H1 (cell line): ENCODE data around the gene RSF1. TPM values are rescaled to one million over a fixed set of nuclear protein-coding genes. Genes with fewer than 3 reads are reported as not detected.

Experiments used
- CTCF ChIA-PET: fragments of 300-600 bp; sonication (Branson Sonifier 250); formaldehyde crosslinking; loops from one replicate; lab custom pipeline; 2021; ENCODE audit not compliant: partially characterized antibody; lab: Charles Lee
- POLR2A ChIA-PET: fragments of 300-600 bp; sonication (Branson Sonifier 250); formaldehyde crosslinking; loops from one replicate; lab custom pipeline; 2021; ENCODE audit warnings: inconsistent platforms; ENCODE audit not compliant: partially characterized antibody; lab: Charles Lee
- DNase-seq, 2 experiments: peaks; one replicate each; pipeline versions ENCODE4 v3.0.0 to v3.0.0-alpha.2; 2010 to 2022; ENCODE audit warnings: low spot score in 2 of 2, low read depth in 1 of 2, mixed read lengths in 1 of 2
- FAIRE-seq: peaks from 2 replicates; lab custom pipeline; 2011; peaks lifted over from hg19 to GRCh38; lab: Jason Lieb, UNC
- H2AFZ ChIP-seq: 2 replicates; pipeline ENCODE4 v1.8.1; 2012; ENCODE audit warnings: low read length, inconsistent platforms
- H2AK5ac ChIP-seq: 2 replicates; pipeline ENCODE4 v1.6.1; 2013; ENCODE audit warnings: low read depth, low read length
- H2BK120ac ChIP-seq: replicated peaks from 2 replicates; pipeline ENCODE3; 2013; ENCODE audit warnings: low read depth, low read length, inconsistent platforms
- H2BK12ac ChIP-seq: 2 replicates; pipeline ENCODE4 v1.6.1; 2013; ENCODE audit warnings: low read depth, low read length
- H2BK15ac ChIP-seq: 2 replicates; pipeline ENCODE4 v1.6.1; 2013; ENCODE audit warnings: low read length
- H2BK20ac ChIP-seq: 2 replicates; pipeline ENCODE4 v1.6.1; 2013; ENCODE audit warnings: low read length
- H2BK5ac ChIP-seq: 2 replicates; pipeline ENCODE4 v1.6.1; 2013; ENCODE audit warnings: low read depth, low read length
- H3K14ac ChIP-seq: 2 replicates; pipeline ENCODE4 v1.6.1; 2013; ENCODE audit warnings: inconsistent platforms; ENCODE audit not compliant: insufficient read length
- H3K18ac ChIP-seq: 2 replicates; pipeline ENCODE4 v1.6.1; 2013; ENCODE audit warnings: low read length; ENCODE audit errors: extremely low read depth
- H3K23ac ChIP-seq: 2 replicates; pipeline ENCODE4 v1.6.1; 2013; ENCODE audit warnings: inconsistent platforms; ENCODE audit not compliant: insufficient read length
- H3K23me2 ChIP-seq: 2 replicates; pipeline ENCODE4 v1.6.1; 2013; ENCODE audit warnings: low read depth, low read length
- H3K27ac ChIP-seq: 2 replicates; pipeline ENCODE4 v1.6.1; 2011; ENCODE audit warnings: low read depth, low read length, inconsistent platforms
- H3K27me3 ChIP-seq, 4 experiments: replicated peaks in 1 of 4; 1 replicate in 1 of 4; 2 replicates in 3 of 4; pipeline versions ENCODE4 v1.6.1 to v1.8.1; 2011 to 2013; ENCODE audit warnings: low read length in 3 of 4, mild to moderate bottlenecking in 3 of 4, inconsistent platforms in 2 of 4, mixed read lengths in 2 of 4, moderate library complexity in 1 of 4; ENCODE audit not compliant: control insufficient read depth in 3 of 4, insufficient read depth in 3 of 4; ENCODE audit errors: extremely low read depth in 1 of 4
- H3K36me3 ChIP-seq, 4 experiments: 2 replicates each; pipeline versions ENCODE4 v1.6.1 to v1.8.1; 2011 to 2013; ENCODE audit warnings: mild to moderate bottlenecking in 4 of 4, low read length in 3 of 4, moderate library complexity in 2 of 4, control low read depth in 1 of 4, inconsistent platforms in 1 of 4; ENCODE audit not compliant: insufficient read depth in 4 of 4, control insufficient read depth in 2 of 4
- H3K4ac ChIP-seq: replicated peaks from 2 replicates; pipeline ENCODE3; 2013; ENCODE audit warnings: low read length, low read depth, mixed read lengths, inconsistent platforms; ENCODE audit not compliant: insufficient read length
- H3K4me1 ChIP-seq, 4 experiments: replicated peaks in 1 of 4; 1 replicate in 1 of 4; 2 replicates in 3 of 4; pipeline versions ENCODE4 v1.6.1 to v1.8.1; 2011 to 2013; ENCODE audit warnings: low read length in 3 of 4, inconsistent platforms in 2 of 4, mixed read lengths in 1 of 4; ENCODE audit not compliant: insufficient read depth in 4 of 4, control insufficient read depth in 3 of 4
- H3K4me2 ChIP-seq, 2 experiments: 2 replicates each; pipeline versions ENCODE4 v1.6.1 to v1.8.1; 2011 to 2013; ENCODE audit warnings: low read depth in 2 of 2, low read length in 2 of 2, control low read depth in 1 of 2, inconsistent platforms in 1 of 2, mild to moderate bottlenecking in 1 of 2; ENCODE audit not compliant: insufficient read depth in 1 of 2
- H3K4me3 ChIP-seq, 4 experiments: fragments of 200-600, 300-600 bp in 1 of 4; sonication (generic), shearing (Covaris generic), sonication (Bioruptor Twin) in 1 of 4; 2 replicates each; pipeline versions ENCODE4 v1.5.1 to v1.8.1; 2011 to 2016; ENCODE audit warnings: low read length in 4 of 4, low read depth in 3 of 4, control low read depth in 2 of 4, inconsistent platforms in 2 of 4, mild to moderate bottlenecking in 2 of 4, mixed read lengths in 1 of 4, moderate library complexity in 1 of 4; ENCODE audit not compliant: insufficient read depth in 2 of 4; ENCODE audit errors: extremely low read depth in 1 of 4
- H3K56ac ChIP-seq: replicated peaks from 2 replicates; pipeline ENCODE3; 2013; ENCODE audit warnings: low read depth, mild to moderate bottlenecking, mixed read lengths, low read length, inconsistent platforms; ENCODE audit not compliant: insufficient read length
- H3K79me1 ChIP-seq: 2 replicates; pipeline ENCODE4 v1.6.1; 2013; ENCODE audit warnings: low read depth, low read length, control low read depth
- H3K79me2 ChIP-seq, 2 experiments: 2 replicates each; pipeline versions ENCODE4 v1.6.1 to v1.8.1; 2012 to 2013; ENCODE audit warnings: low read length in 2 of 2, mild to moderate bottlenecking in 2 of 2, inconsistent platforms in 1 of 2; ENCODE audit not compliant: insufficient read depth in 2 of 2, control insufficient read depth in 1 of 2
- H3K9ac ChIP-seq, 4 experiments: replicated peaks in 1 of 4; 1 replicate in 1 of 4; 2 replicates in 3 of 4; pipeline versions ENCODE4 v1.6.1 to v1.8.1; 2011 to 2013; ENCODE audit warnings: low read depth in 3 of 4, low read length in 3 of 4, control low read depth in 2 of 4, mild to moderate bottlenecking in 2 of 4, moderate library complexity in 2 of 4, inconsistent platforms in 1 of 4; ENCODE audit errors: extremely low read depth in 1 of 4
- H3K9me3 ChIP-seq, 2 experiments: 2 replicates each; pipeline versions ENCODE4 v1.6.1 to v1.8.1; 2012 to 2013; ENCODE audit warnings: mild to moderate bottlenecking in 2 of 2, moderate library complexity in 2 of 2, control low read depth in 1 of 2, inconsistent platforms in 1 of 2, low read depth in 1 of 2, low read length in 1 of 2, mixed read lengths in 1 of 2; ENCODE audit not compliant: insufficient read depth in 2 of 2
- H4K20me1 ChIP-seq, 2 experiments: replicated peaks in 1 of 2; 2 replicates each; pipeline versions ENCODE3 to v1.8.1; 2011 to 2013; ENCODE audit warnings: inconsistent platforms in 2 of 2, low read length in 2 of 2, mild to moderate bottlenecking in 1 of 2; ENCODE audit not compliant: insufficient read depth in 2 of 2, control insufficient read depth in 1 of 2
- H4K5ac ChIP-seq: 2 replicates; pipeline ENCODE4 v1.6.1; 2013; ENCODE audit warnings: low read length, low read depth, mixed read lengths, inconsistent platforms; ENCODE audit not compliant: insufficient read length
- H4K8ac ChIP-seq: 2 replicates; pipeline ENCODE4 v1.8.0; 2013; ENCODE audit warnings: mild to moderate bottlenecking, moderate library complexity, low read length, inconsistent platforms; ENCODE audit not compliant: insufficient read depth; ENCODE audit errors: extremely low read depth
- H4K91ac ChIP-seq: replicated peaks from 2 replicates; pipeline ENCODE3; 2013; ENCODE audit warnings: low read length, mixed read lengths, inconsistent platforms; ENCODE audit not compliant: insufficient read length
- BCL11A ChIP-seq, 2 experiments: IDR thresholded peaks; one replicate each; pipeline ENCODE4 v1.6.1; 2011; ENCODE audit warnings: low read depth in 2 of 2, low read length in 2 of 2, mild to moderate bottlenecking in 2 of 2
- CBX5 ChIP-seq: fragments of 300-800, 300-1000 bp; sonication (generic); IDR thresholded peaks from 2 replicates; pipeline ENCODE4 v1.7.1; 2016; ENCODE audit warnings: antibody characterized with exemption, low read length, low read depth
- CBX8 ChIP-seq: fragments of 300-800, 300-1000 bp; sonication (generic); IDR thresholded peaks from 2 replicates; pipeline ENCODE4 v1.7.1; 2016; ENCODE audit warnings: low read depth, low read length, borderline replicate concordance
- CHD2 ChIP-seq: IDR thresholded peaks from 2 replicates; pipeline ENCODE4 v1.6.1; 2012; ENCODE audit warnings: low read length, improper control_type of control experiment
- NRF1 ChIP-seq: IDR thresholded peaks from 2 replicates; pipeline ENCODE4 v1.6.1; 2011; ENCODE audit warnings: mild to moderate bottlenecking, low read depth, low read length, improper control_type of control experiment
- PHF8 ChIP-seq: fragments of 200-600 bp; sonication (generic); conservative IDR thresholded peaks from 2 replicates; pipeline ENCODE4 v1.7.1; 2012; ENCODE audit warnings: low read depth, mild to moderate bottlenecking, inconsistent platforms, low read length, moderate library complexity
- SAP30 ChIP-seq: fragments of 300-600 bp; sonication (generic); IDR thresholded peaks from 2 replicates; pipeline ENCODE4 v1.7.1; 2012; ENCODE audit warnings: low read length, moderate library complexity, mild to moderate bottlenecking, inconsistent platforms; ENCODE audit not compliant: insufficient read depth, insufficient replicate concordance
- SIRT6 ChIP-seq: IDR thresholded peaks from one replicate; pipeline ENCODE4 v1.7.1; 2012; ENCODE audit warnings: low read length, inconsistent platforms
- SP2 ChIP-seq: IDR thresholded peaks from 2 replicates; pipeline ENCODE4 v1.6.1; 2012; ENCODE audit warnings: mild to moderate bottlenecking, low read length, inconsistent platforms
- SP4 ChIP-seq: IDR thresholded peaks from 2 replicates; pipeline ENCODE4 v1.6.1; 2012; ENCODE audit warnings: low read length, inconsistent platforms
- TEAD4 ChIP-seq: IDR thresholded peaks from 2 replicates; pipeline ENCODE4 v1.6.1; 2012; ENCODE audit warnings: low read depth, low read length, inconsistent platforms, mixed read lengths
- WGBS, 2 experiments: shearing (Covaris generic) in 1 of 2; methylation state at CpG; one replicate each; pipeline versions ENCODE4 v1.1.6 to v1.1.7; 2013 to 2015; ENCODE audit warnings: low lambda C conversion rate in 2 of 2, mixed read lengths in 2 of 2, inconsistent platforms in 1 of 2, low coverage in 1 of 2, missing lambda C conversion rate in 1 of 2; ENCODE audit not compliant: insufficient replicate concordance in 2 of 2, insufficient coverage in 1 of 2, insufficient read length in 1 of 2; ENCODE audit errors: extremely low coverage in 1 of 2, missing lambda C conversion rate in 1 of 2; 5-methylcytosine and 5-hydroxymethylcytosine counted together
- polyA plus RNA-seq, 7 experiments: library from polyadenylated mRNA; depleted of rRNA in 3 of 7; stranded (reverse) in 5 of 7; unstranded in 2 of 7; fragments of >200 nt in 5 of 7; fragments of 200-250 nt in 2 of 7; gene quantifications; 1 replicate in 5 of 7; 2 replicates in 1 of 7; 4 replicates in 1 of 7; pipeline versions ENCODE4 v1.2.1 to v1.2.3, GENCODE V29; 2011 to 2013; ENCODE audit warnings: missing spikeins in 2 of 7, mixed read lengths in 2 of 7
- total RNA-seq: library from RNA; stranded (reverse); fragmentation: NEBNext Ultra II Directional; extraction: Animal tissue kit (Norgen Biotek cat#: 25700); gene quantifications from 2 replicates; pipeline ENCODE4 v1.2.1, GENCODE V29; 2021
- TF ChIP-seq, protein P1 (sequence below): IDR thresholded peaks from 2 replicates; pipeline ENCODE4 v1.6.1; 2011; ENCODE audit warnings: low read depth, mild to moderate bottlenecking, low read length; ENCODE audit not compliant: insufficient read depth

RSF1 gene
- total and polyA plus RNA-seq, 2 of the 8 experiments (the other 6 are each of a cell fraction or from before 2014, with no cell fraction given) = 17.8 to 87.9 TPM

DNA sequence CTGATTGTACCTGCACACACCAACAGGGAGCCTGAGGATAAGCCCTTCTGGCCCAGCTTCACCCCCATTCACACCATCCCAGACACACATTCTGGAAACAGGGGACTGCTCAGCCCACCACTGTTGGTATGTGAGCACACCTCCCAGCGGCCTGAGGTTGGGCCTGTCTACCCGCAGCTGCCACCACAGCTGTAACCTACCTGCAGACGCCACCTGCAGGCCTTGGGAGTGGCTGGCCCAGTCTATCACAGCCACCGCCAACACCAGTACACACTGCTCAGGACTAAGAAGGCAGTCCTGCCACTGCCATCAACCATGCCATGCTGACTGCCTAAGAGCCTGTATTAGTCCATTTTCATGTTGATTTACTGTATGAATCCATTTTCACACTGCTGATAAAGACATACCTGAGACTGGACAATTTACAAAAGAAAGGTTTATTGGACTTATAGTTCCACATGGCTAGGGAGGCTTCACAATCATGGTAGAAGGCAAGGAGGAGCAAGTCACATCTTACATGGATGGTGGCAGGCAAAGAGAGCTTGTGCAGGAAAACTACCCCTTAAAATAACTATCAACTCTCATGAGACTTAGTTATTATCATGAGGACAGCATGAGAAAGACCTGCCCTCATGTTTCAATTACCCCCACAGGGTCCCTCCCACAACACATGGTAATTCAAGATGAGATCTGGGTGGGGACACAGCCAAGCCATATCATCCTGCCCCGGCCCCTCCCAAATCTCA lies 30.6 kb downstream of the RSF1 start:
- peak overlapping the region; percentile 39; the same call in 1 of the 2 replicates for H2AK5ac ChIP-seq
- peaks cover 0 to 17% (median 6%) of the 10 kb centered on the region in 4 experiments; a peak in 4 of 8 replicates for H3K36me3 ChIP-seq
- peaks cover 18 to 95% of the 10 kb centered on the region in 2 experiments for H3K79me2 ChIP-seq
- H4K91ac ChIP-seq = no peak overlapping the region
- peaks cover 0 to 8% (median 3%) of the 10 kb centered on the region in 4 experiments; a peak in 4 of 7 replicates for H3K4me1 ChIP-seq
- no peak overlapping the region for H3K9ac ChIP-seq
- H2BK20ac ChIP-seq = no peak overlapping the region
- no peak overlapping the region for H4K8ac ChIP-seq
- DNase-seq (peak in 1 of 2 experiments; percentile 55), FAIRE-seq (no peak)
- no peak overlapping the region for H2BK120ac ChIP-seq
- H3K4me3 ChIP-seq = no peak overlapping the region
- H2BK12ac ChIP-seq = no peak overlapping the region
- 90% methylated on average over 5 of the region's 5 CpGs; no CpG with 5 or more reads in 1 of the 2 experiments for WGBS, 2 experiments
- H2BK15ac ChIP-seq = no peak overlapping the region
- no peaks in the 10 kb centered on the region for H3K27me3 ChIP-seq
- peaks cover 16 to 17% of the 10 kb centered on the region in 2 experiments for H3K9me3 ChIP-seq
- H2BK5ac ChIP-seq = no peak overlapping the region
- H3K79me1 ChIP-seq = peaks cover 2% of the 10 kb centered on the region
- H2AFZ ChIP-seq = no peak overlapping the region
- H3K18ac ChIP-seq = no peak overlapping the region
- H3K23ac ChIP-seq = no peak overlapping the region
- no peak overlapping the region for H3K14ac ChIP-seq
- H4K20me1 ChIP-seq = peaks cover 12 to 20% of the 10 kb centered on the region in 2 experiments
- H3K4ac ChIP-seq = no peak overlapping the region
- no peak overlapping the region for H4K5ac ChIP-seq
- CTCF ChIA-PET = interaction anchor here (0.7 to 2.5 kb wide), 8 partner anchors 8 to 205 kb away, joined by 3 to 11 read pairs (median 4); partner anchors contain the start of genes INTS4 and RSF1
- H3K27ac ChIP-seq = no peak overlapping the region
- no peak overlapping the region for H3K56ac ChIP-seq
- H3K23me2 ChIP-seq = no peaks in the 10 kb centered on the region
- POLR2A ChIA-PET = no interaction called here
- no peak overlapping the region for H3K4me2 ChIP-seq
- TF ChIP-seq TEAD4 = 0 out of 2 replicates have a peak, but pooled peaks have one; percentile 45
- TF ChIP-seq NRF1 = no peak
- TF ChIP-seq CBX5 = no peak
- no peak for TF ChIP-seq SIRT6
- no peak for TF ChIP-seq CBX8
- no peak for TF ChIP-seq SP4
- TF ChIP-seq, protein P1, sequence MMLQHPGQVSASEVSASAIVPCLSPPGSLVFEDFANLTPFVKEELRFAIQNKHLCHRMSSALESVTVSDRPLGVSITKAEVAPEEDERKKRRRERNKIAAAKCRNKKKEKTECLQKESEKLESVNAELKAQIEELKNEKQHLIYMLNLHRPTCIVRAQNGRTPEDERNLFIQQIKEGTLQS = no peak
- TF ChIP-seq CHD2 = no peak
- TF ChIP-seq SAP30 = no peak
- TF ChIP-seq PHF8 = no peak
- no peak for TF ChIP-seq BCL11A (IDR thresholded peaks at IDR 0.05; ENCODE audit: low read depth in 2 of 2, low read length in 2 of 2)
- no peak for TF ChIP-seq SP2
